ENCODE data around the gene LIMS2. TPM values are rescaled to one million over a fixed set of nuclear protein-coding genes. Genes with fewer than 3 reads are reported as not detected.

LIMS2 gene
- total and polyA plus RNA-seq, 2 experiments from 2014 or later: 1.6 to 3.5 TPM

- Mint-ChIP-seq H3K4me1 (peaks cover 4% of the 10 kb centered on the region; the same call in 2 of the 3 replicates), H3K4me3 (peak overlapping the region; percentile 60), H3K27me3 (ENCODE audit: insufficient read depth, low read depth, poor library complexity) (peaks cover 29% of the 10 kb centered on the region), H3K9me3 (no peaks in the 10 kb centered on the region), H3K27ac (no peak overlapping the region), H3K36me3 (ENCODE audit: low read depth) (no peaks in the 10 kb centered on the region; the same call in 2 of the 3 replicates)
- H3K27ac ChIP-seq (ENCODE audit: low read depth): no peak overlapping the region
- no peaks in the 10 kb centered on the region for H3F3A ChIP-seq (replicated peaks; ENCODE audit: low read depth)
- no peaks in the 10 kb centered on the region for H3K4me1 ChIP-seq (ENCODE audit: insufficient read depth)
- ATAC-seq (no peak), DNase-seq (ENCODE audit: low spot score) (no peak)
- no peaks in the 10 kb centered on the region for H3K79me2 ChIP-seq (replicated peaks; ENCODE audit: insufficient read depth)
- H3K4me3 ChIP-seq: peak overlapping the region; percentile 64
- H3K36me3 ChIP-seq (ENCODE audit: insufficient read depth): no peaks in the 10 kb centered on the region
- H3K4me2 ChIP-seq: peak overlapping the region; percentile 83
- H4K20me1 ChIP-seq (replicated peaks; ENCODE audit: insufficient read depth): no peaks in the 10 kb centered on the region
- TF ChIP-seq POLR2AphosphoS5 (IDR thresholded peaks at IDR 0.05; ENCODE audit: low read depth): no peak
- peak overlapping the region; percentile 84 for H2AFZ ChIP-seq
- no peaks in the 10 kb centered on the region for H3K9me2 ChIP-seq (ENCODE audit: insufficient read depth)
- H3K27me3 ChIP-seq (ENCODE audit: insufficient read depth): peaks cover 38% of the 10 kb centered on the region
Observed at GRCh38 chr2:127663566-127664064, 11.7 kb downstream of the LIMS2 start.

DNA sequence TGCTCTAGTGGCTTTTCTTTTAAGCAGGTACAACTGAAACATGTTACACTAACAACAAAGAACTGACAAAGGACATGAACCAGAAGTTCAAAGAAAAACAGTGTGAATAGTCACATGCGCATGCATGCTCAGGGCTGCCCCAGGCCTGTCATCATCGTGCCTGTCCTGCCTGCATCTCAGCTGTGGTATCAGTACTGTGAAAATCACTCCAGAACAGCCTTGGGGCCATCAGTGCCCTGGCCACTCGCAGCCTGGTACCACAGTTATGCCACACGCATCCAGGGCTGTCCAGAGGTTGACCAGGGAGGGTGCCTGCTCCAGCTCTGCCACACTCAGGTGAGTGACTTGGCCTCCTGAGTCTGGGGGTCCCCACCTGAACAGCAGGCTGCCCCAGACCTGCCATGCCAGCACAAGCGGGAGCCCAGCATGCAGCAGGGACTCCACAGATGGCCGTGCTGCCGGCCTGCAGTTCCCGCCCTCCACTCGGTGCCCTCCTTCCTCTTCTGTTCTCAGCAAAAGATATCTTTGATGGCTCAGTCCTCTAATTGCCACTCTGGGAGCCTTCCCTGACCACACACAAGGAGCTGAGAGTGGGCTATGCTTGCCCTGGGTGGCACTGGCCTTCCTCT, 12.3 kb downstream of the LIMS2 start:
- TF ChIP-seq NANOG (IDR thresholded peaks at IDR 0.05; ENCODE audit: borderline replicate concordance) (no peak), JUNB (IDR thresholded peaks at IDR 0.05; ENCODE audit: unreplicated experiment) (no peak), ZNF114 (CRISPR knock-in tag; IDR thresholded peaks at IDR 0.05) (no peak), CREB1 (CRISPR knock-in tag; IDR thresholded peaks at IDR 0.05; ENCODE audit: low read depth) (no peak), ZNF331 (CRISPR knock-in tag; IDR thresholded peaks at IDR 0.05; ENCODE audit: low read depth) (no peak), POLR2AphosphoS5 (IDR thresholded peaks at IDR 0.05; ENCODE audit: low read depth) (no peak)
- TF ChIP-seq, protein P1, sequence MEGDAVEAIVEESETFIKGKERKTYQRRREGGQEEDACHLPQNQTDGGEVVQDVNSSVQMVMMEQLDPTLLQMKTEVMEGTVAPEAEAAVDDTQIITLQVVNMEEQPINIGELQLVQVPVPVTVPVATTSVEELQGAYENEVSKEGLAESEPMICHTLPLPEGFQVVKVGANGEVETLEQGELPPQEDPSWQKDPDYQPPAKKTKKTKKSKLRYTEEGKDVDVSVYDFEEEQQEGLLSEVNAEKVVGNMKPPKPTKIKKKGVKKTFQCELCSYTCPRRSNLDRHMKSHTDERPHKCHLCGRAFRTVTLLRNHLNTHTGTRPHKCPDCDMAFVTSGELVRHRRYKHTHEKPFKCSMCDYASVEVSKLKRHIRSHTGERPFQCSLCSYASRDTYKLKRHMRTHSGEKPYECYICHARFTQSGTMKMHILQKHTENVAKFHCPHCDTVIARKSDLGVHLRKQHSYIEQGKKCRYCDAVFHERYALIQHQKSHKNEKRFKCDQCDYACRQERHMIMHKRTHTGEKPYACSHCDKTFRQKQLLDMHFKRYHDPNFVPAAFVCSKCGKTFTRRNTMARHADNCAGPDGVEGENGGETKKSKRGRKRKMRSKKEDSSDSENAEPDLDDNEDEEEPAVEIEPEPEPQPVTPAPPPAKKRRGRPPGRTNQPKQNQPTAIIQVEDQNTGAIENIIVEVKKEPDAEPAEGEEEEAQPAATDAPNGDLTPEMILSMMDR (conservative IDR thresholded peaks at IDR 0.05; ENCODE audit: low read depth in 2 of 2): no peak
- no peaks in the 10 kb centered on the region for H3K9me3 Mint-ChIP-seq
- no peak for DNase-seq (ENCODE audit: low spot score)
- H3F3A ChIP-seq (replicated peaks; ENCODE audit: low read depth): no peaks in the 10 kb centered on the region
- H3K4me3 ChIP-seq: no peak overlapping the region
- no peaks in the 10 kb centered on the region for H3K79me2 ChIP-seq (replicated peaks; ENCODE audit: insufficient read depth)
- no peak overlapping the region for H3K27ac Mint-ChIP-seq
- no peak overlapping the region for H3K4me3 Mint-ChIP-seq
- H3K36me3 Mint-ChIP-seq (ENCODE audit: low read depth): no peaks in the 10 kb centered on the region; the same call in 2 of the 3 replicates
- peaks cover 4% of the 10 kb centered on the region; the same call in 2 of the 3 replicates for H3K4me1 Mint-ChIP-seq
- peaks cover 38% of the 10 kb centered on the region for H3K27me3 ChIP-seq (ENCODE audit: insufficient read depth)
- H3K27me3 Mint-ChIP-seq (ENCODE audit: insufficient read depth, low read depth, poor library complexity): peaks cover 29% of the 10 kb centered on the region
- no peak for ATAC-seq
- no peaks in the 10 kb centered on the region for H4K20me1 ChIP-seq (replicated peaks; ENCODE audit: insufficient read depth)
- H3K27ac ChIP-seq (ENCODE audit: low read depth): no peak overlapping the region
- H2AFZ ChIP-seq: no peak overlapping the region
- no peaks in the 10 kb centered on the region for H3K9me2 ChIP-seq (ENCODE audit: insufficient read depth)
- no peak overlapping the region for H3K4me2 ChIP-seq
- no peaks in the 10 kb centered on the region for H3K4me1 ChIP-seq (ENCODE audit: insufficient read depth)
- no peaks in the 10 kb centered on the region for H3K36me3 ChIP-seq (ENCODE audit: insufficient read depth)

GRCh38 chr2:127661949-127662510, 13.3 kb downstream of the LIMS2 start:
- Mint-ChIP-seq H3K4me1 (peaks cover 4% of the 10 kb centered on the region; the same call in 2 of the 3 replicates), H3K4me3 (no peak overlapping the region), H3K36me3 (ENCODE audit: low read depth) (no peaks in the 10 kb centered on the region; the same call in 2 of the 3 replicates), H3K27ac (no peak overlapping the region), H3K9me3 (no peaks in the 10 kb centered on the region), H3K27me3 (ENCODE audit: insufficient read depth, low read depth, poor library complexity) (peaks cover 31% of the 10 kb centered on the region)
- DNase-seq (ENCODE audit: low spot score) (no peak), ATAC-seq (no peak)
- no peak overlapping the region for H3K4me3 ChIP-seq
- no peaks in the 10 kb centered on the region for H3K36me3 ChIP-seq (ENCODE audit: insufficient read depth)
- H3K79me2 ChIP-seq (replicated peaks; ENCODE audit: insufficient read depth): no peaks in the 10 kb centered on the region
- H3K4me2 ChIP-seq: no peak overlapping the region
- no peaks in the 10 kb centered on the region for H3K4me1 ChIP-seq (ENCODE audit: insufficient read depth)
- no peaks in the 10 kb centered on the region for H3F3A ChIP-seq (replicated peaks; ENCODE audit: low read depth)
- H4K20me1 ChIP-seq (replicated peaks; ENCODE audit: insufficient read depth): no peaks in the 10 kb centered on the region
- no peak overlapping the region for H2AFZ ChIP-seq
- no peaks in the 10 kb centered on the region for H3K9me2 ChIP-seq (ENCODE audit: insufficient read depth)
- TF ChIP-seq ZNF114 (CRISPR knock-in tag; IDR thresholded peaks at IDR 0.05): no peak
- no peak for TF ChIP-seq POLR2AphosphoS5 (IDR thresholded peaks at IDR 0.05; ENCODE audit: low read depth)
- TF ChIP-seq, protein P1 (conservative IDR thresholded peaks at IDR 0.05; ENCODE audit: low read depth in 2 of 2): peak in 1 of 2 experiments; percentile 28; a peak in 2 of 4 replicates
- TF ChIP-seq, protein P2, sequence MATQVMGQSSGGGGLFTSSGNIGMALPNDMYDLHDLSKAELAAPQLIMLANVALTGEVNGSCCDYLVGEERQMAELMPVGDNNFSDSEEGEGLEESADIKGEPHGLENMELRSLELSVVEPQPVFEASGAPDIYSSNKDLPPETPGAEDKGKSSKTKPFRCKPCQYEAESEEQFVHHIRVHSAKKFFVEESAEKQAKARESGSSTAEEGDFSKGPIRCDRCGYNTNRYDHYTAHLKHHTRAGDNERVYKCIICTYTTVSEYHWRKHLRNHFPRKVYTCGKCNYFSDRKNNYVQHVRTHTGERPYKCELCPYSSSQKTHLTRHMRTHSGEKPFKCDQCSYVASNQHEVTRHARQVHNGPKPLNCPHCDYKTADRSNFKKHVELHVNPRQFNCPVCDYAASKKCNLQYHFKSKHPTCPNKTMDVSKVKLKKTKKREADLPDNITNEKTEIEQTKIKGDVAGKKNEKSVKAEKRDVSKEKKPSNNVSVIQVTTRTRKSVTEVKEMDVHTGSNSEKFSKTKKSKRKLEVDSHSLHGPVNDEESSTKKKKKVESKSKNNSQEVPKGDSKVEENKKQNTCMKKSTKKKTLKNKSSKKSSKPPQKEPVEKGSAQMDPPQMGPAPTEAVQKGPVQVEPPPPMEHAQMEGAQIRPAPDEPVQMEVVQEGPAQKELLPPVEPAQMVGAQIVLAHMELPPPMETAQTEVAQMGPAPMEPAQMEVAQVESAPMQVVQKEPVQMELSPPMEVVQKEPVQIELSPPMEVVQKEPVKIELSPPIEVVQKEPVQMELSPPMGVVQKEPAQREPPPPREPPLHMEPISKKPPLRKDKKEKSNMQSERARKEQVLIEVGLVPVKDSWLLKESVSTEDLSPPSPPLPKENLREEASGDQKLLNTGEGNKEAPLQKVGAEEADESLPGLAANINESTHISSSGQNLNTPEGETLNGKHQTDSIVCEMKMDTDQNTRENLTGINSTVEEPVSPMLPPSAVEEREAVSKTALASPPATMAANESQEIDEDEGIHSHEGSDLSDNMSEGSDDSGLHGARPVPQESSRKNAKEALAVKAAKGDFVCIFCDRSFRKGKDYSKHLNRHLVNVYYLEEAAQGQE (IDR thresholded peaks at IDR 0.05; ENCODE audit: unreplicated experiment): no peak
- no peak overlapping the region for H3K27ac ChIP-seq (ENCODE audit: low read depth)
- peaks cover 38% of the 10 kb centered on the region for H3K27me3 ChIP-seq (ENCODE audit: insufficient read depth)
